H9 (cell line): ENCODE results near the gene ZP1. TPM values are rescaled to one million over a fixed set of nuclear protein-coding genes. Genes with fewer than 3 reads are reported as not detected.

Experiments used
- DNase-seq: peaks from one replicate; pipeline ENCODE4 v3.0.0-alpha.2; 2017
- H2AFZ ChIP-seq: one replicate; pipeline ENCODE4 v1.6.1; 2013; ENCODE audit warnings: mild to moderate bottlenecking, low read length, control low read depth, moderate library complexity
- H2AK5ac ChIP-seq: 2 replicates; pipeline ENCODE4 v1.6.1; 2013; ENCODE audit warnings: low read length, control low read depth, mixed read lengths; ENCODE audit not compliant: insufficient read length
- H2BK120ac ChIP-seq: one replicate; pipeline ENCODE4 v1.6.1; 2013; ENCODE audit warnings: low read depth, mild to moderate bottlenecking, low read length, control low read depth, inconsistent platforms; ENCODE audit not compliant: poor library complexity, severe bottlenecking
- H2BK12ac ChIP-seq: 2 replicates; pipeline ENCODE4 v1.6.1; 2013; ENCODE audit warnings: low read length, control low read depth, mixed read lengths, low read depth; ENCODE audit not compliant: insufficient read length
- H2BK15ac ChIP-seq: 2 replicates; pipeline ENCODE4 v1.6.1; 2013; ENCODE audit warnings: low read depth, low read length, control low read depth
- H2BK20ac ChIP-seq: one replicate; pipeline ENCODE4 v1.6.1; 2013; ENCODE audit warnings: low read depth, mild to moderate bottlenecking, low read length, control low read depth, inconsistent platforms; ENCODE audit not compliant: poor library complexity, severe bottlenecking
- H2BK5ac ChIP-seq: 2 replicates; pipeline ENCODE4 v1.6.1; 2013; ENCODE audit warnings: low read length, control low read depth, mixed read lengths; ENCODE audit not compliant: insufficient read length
- H3K14ac ChIP-seq: 2 replicates; pipeline ENCODE4 v1.6.1; 2013; ENCODE audit warnings: low read length, control low read depth; ENCODE audit not compliant: insufficient read depth
- H3K18ac ChIP-seq: 2 replicates; pipeline ENCODE4 v1.6.1; 2013; ENCODE audit warnings: low read depth, mild to moderate bottlenecking, mixed read lengths, low read length, control low read depth; ENCODE audit not compliant: insufficient read length
- H3K23ac ChIP-seq: 2 replicates; pipeline ENCODE4 v1.6.1; 2013; ENCODE audit warnings: low read length, control low read depth, mixed read lengths, low read depth; ENCODE audit not compliant: insufficient read length
- H3K23me2 ChIP-seq: 2 replicates; pipeline ENCODE4 v1.6.1; 2013; ENCODE audit warnings: low read depth, mild to moderate bottlenecking, mixed read lengths, low read length, control low read depth; ENCODE audit not compliant: insufficient read length, poor library complexity, severe bottlenecking
- H3K27ac ChIP-seq: 2 replicates; pipeline ENCODE4 v1.5.1; 2013; ENCODE audit warnings: low read length, control low read depth, mixed read lengths, low read depth; ENCODE audit not compliant: insufficient read length
- H3K27me3 ChIP-seq: 2 replicates; pipeline ENCODE4 v1.6.1; 2013; ENCODE audit warnings: low read length, control low read depth, inconsistent platforms; ENCODE audit not compliant: insufficient read depth
- H3K4ac ChIP-seq: 2 replicates; pipeline ENCODE4 v1.6.1; 2013; ENCODE audit warnings: low read depth, mild to moderate bottlenecking, control low read depth, inconsistent platforms, low read length, moderate library complexity
- H3K4me1 ChIP-seq: 2 replicates; pipeline ENCODE4 v1.6.1; 2013; ENCODE audit warnings: low read length, control low read depth, inconsistent platforms; ENCODE audit not compliant: insufficient read depth
- H3K4me2 ChIP-seq: 2 replicates; pipeline ENCODE4 v1.6.1; 2013; ENCODE audit warnings: low read length, control low read depth, mixed read lengths; ENCODE audit not compliant: insufficient read length, insufficient read depth
- H3K56ac ChIP-seq: 2 replicates; pipeline ENCODE4 v1.6.1; 2013; ENCODE audit warnings: low read depth, mild to moderate bottlenecking, mixed read lengths, low read length, control low read depth; ENCODE audit not compliant: insufficient read length
- H3K79me1 ChIP-seq: 2 replicates; pipeline ENCODE4 v1.6.1; 2013; ENCODE audit warnings: low read depth, mild to moderate bottlenecking, moderate library complexity, low read length, control low read depth, inconsistent platforms; ENCODE audit not compliant: insufficient read depth, poor library complexity, severe bottlenecking
- H3K79me2 ChIP-seq: 2 replicates; pipeline ENCODE4 v1.6.1; 2013; ENCODE audit warnings: low read length, control low read depth, inconsistent platforms; ENCODE audit not compliant: insufficient read depth
- H3K9ac ChIP-seq: 2 replicates; pipeline ENCODE4 v1.6.1; 2013; ENCODE audit warnings: low read length, control low read depth, mixed read lengths; ENCODE audit not compliant: insufficient read length; ENCODE audit errors: extremely low read depth
- H3K9me3 ChIP-seq: one replicate; pipeline ENCODE4 v1.6.1; 2013; ENCODE audit warnings: low read depth, low read length, inconsistent platforms; ENCODE audit not compliant: control insufficient read depth
- H3T11ph ChIP-seq: one replicate; pipeline ENCODE4 v1.6.1; 2013; ENCODE audit warnings: mild to moderate bottlenecking, low read length, control low read depth, inconsistent platforms
- H4K20me1 ChIP-seq: one replicate; pipeline ENCODE4 v1.6.1; 2013; ENCODE audit not compliant: control insufficient read depth, insufficient read length, insufficient read depth
- H4K5ac ChIP-seq: 2 replicates; pipeline ENCODE4 v1.6.1; 2013; ENCODE audit warnings: low read depth, mild to moderate bottlenecking, mixed read lengths, low read length, control low read depth; ENCODE audit not compliant: insufficient read length
- H4K8ac ChIP-seq: replicated peaks from 2 replicates; pipeline ENCODE4 v1.6.1; 2013; ENCODE audit warnings: low read length, control low read depth, mixed read lengths, low read depth; ENCODE audit not compliant: insufficient read length
- H4K91ac ChIP-seq: 2 replicates; pipeline ENCODE4 v1.6.1; 2013; ENCODE audit warnings: low read depth, mild to moderate bottlenecking, moderate library complexity, mixed read lengths, low read length, control low read depth; ENCODE audit not compliant: insufficient read length
- H3K27ac Mint-ChIP-seq, 3 experiments: 2 replicates in 2 of 3; 3 replicates in 1 of 3; pipeline ENCODE4 v1.8.0; 2020 to 2021; ENCODE audit warnings: mixed read lengths in 3 of 3, mild to moderate bottlenecking in 1 of 3, moderate library complexity in 1 of 3
- H3K27me3 Mint-ChIP-seq: 2 replicates; pipeline ENCODE4 v1.8.0; 2021; ENCODE audit warnings: low read depth, mild to moderate bottlenecking, moderate library complexity, mixed read lengths
- H3K36me3 Mint-ChIP-seq, 3 experiments: 2 replicates in 2 of 3; 3 replicates in 1 of 3; pipeline ENCODE4 v1.8.0; 2020 to 2021; ENCODE audit warnings: low read depth in 3 of 3, mixed read lengths in 3 of 3; ENCODE audit not compliant: insufficient read depth in 1 of 3
- H3K4me1 Mint-ChIP-seq, 2 experiments: 2 replicates each; pipeline ENCODE4 v1.8.0; 2020; ENCODE audit warnings: mixed read lengths in 2 of 2
- H3K4me3 Mint-ChIP-seq, 2 experiments: 2 replicates in 1 of 2; 3 replicates in 1 of 2; pipeline ENCODE4 v1.8.0; 2020 to 2021; ENCODE audit warnings: mild to moderate bottlenecking in 2 of 2, mixed read lengths in 2 of 2, moderate library complexity in 1 of 2
- H3K9me3 Mint-ChIP-seq, 2 experiments: 2 replicates in 1 of 2; 3 replicates in 1 of 2; pipeline ENCODE4 v1.8.0; 2020; ENCODE audit warnings: mild to moderate bottlenecking in 2 of 2, mixed read lengths in 2 of 2, moderate library complexity in 1 of 2
- WGBS: extraction: QIAGEN DNeasy Blood & Tissue Kit; methylation state at CpG from one replicate; pipeline ENCODE4 v1.1.7; 2013; ENCODE audit warnings: missing lambda C conversion rate, low lambda C conversion rate, mixed read lengths; ENCODE audit not compliant: insufficient read length; ENCODE audit errors: extremely low coverage; 5-methylcytosine and 5-hydroxymethylcytosine counted together
- total RNA-seq: library from RNA; stranded (reverse); gene quantifications from 2 replicates; pipeline ENCODE4 v1.2.1, GENCODE V29; 2021
- TF ChIP-seq, protein P1 (sequence below): fragments of 200-600 bp; sonication (generic); conservative IDR thresholded peaks from 3 replicates; pipeline ENCODE4 v1.8.0; 2021; ENCODE audit warnings: antibody characterized with exemption, mild to moderate bottlenecking

The ZP1 gene
- total RNA-seq, 1 experiment from 2014 or later = not detected

GRCh38 chr11:60923800-60924109 lies 56.4 kb downstream of the ZP1 start:
- H3K9ac ChIP-seq = no peak overlapping the region
- peaks cover 26 to 51% (median 46%) of the 10 kb centered on the region in 3 experiments; a peak in 6 of 7 replicates for H3K36me3 Mint-ChIP-seq
- H3K9me3 ChIP-seq = no peaks in the 10 kb centered on the region
- peaks cover 10% of the 10 kb centered on the region for H3K23me2 ChIP-seq
- TF ChIP-seq, protein P1, sequence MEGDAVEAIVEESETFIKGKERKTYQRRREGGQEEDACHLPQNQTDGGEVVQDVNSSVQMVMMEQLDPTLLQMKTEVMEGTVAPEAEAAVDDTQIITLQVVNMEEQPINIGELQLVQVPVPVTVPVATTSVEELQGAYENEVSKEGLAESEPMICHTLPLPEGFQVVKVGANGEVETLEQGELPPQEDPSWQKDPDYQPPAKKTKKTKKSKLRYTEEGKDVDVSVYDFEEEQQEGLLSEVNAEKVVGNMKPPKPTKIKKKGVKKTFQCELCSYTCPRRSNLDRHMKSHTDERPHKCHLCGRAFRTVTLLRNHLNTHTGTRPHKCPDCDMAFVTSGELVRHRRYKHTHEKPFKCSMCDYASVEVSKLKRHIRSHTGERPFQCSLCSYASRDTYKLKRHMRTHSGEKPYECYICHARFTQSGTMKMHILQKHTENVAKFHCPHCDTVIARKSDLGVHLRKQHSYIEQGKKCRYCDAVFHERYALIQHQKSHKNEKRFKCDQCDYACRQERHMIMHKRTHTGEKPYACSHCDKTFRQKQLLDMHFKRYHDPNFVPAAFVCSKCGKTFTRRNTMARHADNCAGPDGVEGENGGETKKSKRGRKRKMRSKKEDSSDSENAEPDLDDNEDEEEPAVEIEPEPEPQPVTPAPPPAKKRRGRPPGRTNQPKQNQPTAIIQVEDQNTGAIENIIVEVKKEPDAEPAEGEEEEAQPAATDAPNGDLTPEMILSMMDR = no peak
- no peak overlapping the region for H4K5ac ChIP-seq
- no CpG with 5 or more reads among the region's 6 CpGs for WGBS
- no peak overlapping the region for H2AK5ac ChIP-seq
- no peak overlapping the region for H2BK12ac ChIP-seq
- no peaks in the 10 kb centered on the region for H3K79me1 ChIP-seq
- H3K4ac ChIP-seq = no peak overlapping the region
- H3K79me2 ChIP-seq = no peaks in the 10 kb centered on the region
- no peak for DNase-seq
- H2BK20ac ChIP-seq = no peak overlapping the region
- no peak overlapping the region for H2BK5ac ChIP-seq
- H3K4me1 ChIP-seq = peaks cover 2% of the 10 kb centered on the region
- no peak overlapping the region for H3K27ac Mint-ChIP-seq
- no peak overlapping the region for H2AFZ ChIP-seq
- H4K8ac ChIP-seq = no peak overlapping the region
- H3K23ac ChIP-seq = no peak overlapping the region
- no peaks in the 10 kb centered on the region for H4K20me1 ChIP-seq
- peaks cover 16 to 21% of the 10 kb centered on the region in 2 experiments for H3K4me1 Mint-ChIP-seq
- H3K14ac ChIP-seq = no peak overlapping the region
- H2BK120ac ChIP-seq = no peak overlapping the region
- H4K91ac ChIP-seq = no peak overlapping the region
- no peak overlapping the region for H3K27ac ChIP-seq
- peaks cover 7% of the 10 kb centered on the region for H3K27me3 Mint-ChIP-seq
- peak overlapping the region; percentile 78 to 93; a peak in 4 of 5 replicates for H3K4me3 Mint-ChIP-seq
- no peaks in the 10 kb centered on the region for H3K9me3 Mint-ChIP-seq
- H3T11ph ChIP-seq = no peak overlapping the region
- H3K18ac ChIP-seq = no peak overlapping the region
- no peaks in the 10 kb centered on the region for H3K27me3 ChIP-seq
- peak overlapping the region; percentile 91 for H3K4me2 ChIP-seq
- no peak overlapping the region for H3K56ac ChIP-seq
- H2BK15ac ChIP-seq = no peak overlapping the region
